Neural progenitor cell (in vitro differentiated cells): ENCODE data around the gene SNX15.

Experiments used
- EZH2phosphoT487 ChIP-seq: fragments of 200-600 bp; sonication (generic); IDR thresholded peaks from 2 replicates; pipeline ENCODE4 v1.6.1; 2017; ENCODE audit warnings: antibody characterized with exemption
- TF ChIP-seq, protein P1 (sequence below): fragments of 200-600 bp; sonication (generic); IDR thresholded peaks from 2 replicates; pipeline ENCODE4 v1.5.1; 2017; ENCODE audit warnings: antibody characterized with exemption, mild to moderate bottlenecking

DNA sequence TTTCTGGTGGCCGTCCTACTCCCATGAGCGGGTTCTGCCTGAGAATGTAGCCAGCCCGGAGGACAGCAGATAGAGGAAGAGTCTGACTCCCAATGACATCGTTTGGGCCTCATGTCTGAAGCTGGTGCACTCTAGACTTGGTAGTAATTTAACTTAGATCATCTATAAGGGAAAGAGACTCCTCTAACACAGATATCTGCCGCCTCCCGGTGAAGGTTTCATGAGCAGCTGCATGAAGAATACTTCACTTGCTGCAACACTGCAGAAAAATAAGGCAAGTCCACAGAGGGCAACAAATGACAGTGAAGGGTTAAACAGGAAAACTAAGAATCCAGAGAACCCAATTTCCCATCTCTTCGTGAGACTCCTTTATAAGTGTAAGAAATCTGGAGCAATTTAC is 19.2 kb upstream of the SNX15 start:
- TF ChIP-seq, protein P1, sequence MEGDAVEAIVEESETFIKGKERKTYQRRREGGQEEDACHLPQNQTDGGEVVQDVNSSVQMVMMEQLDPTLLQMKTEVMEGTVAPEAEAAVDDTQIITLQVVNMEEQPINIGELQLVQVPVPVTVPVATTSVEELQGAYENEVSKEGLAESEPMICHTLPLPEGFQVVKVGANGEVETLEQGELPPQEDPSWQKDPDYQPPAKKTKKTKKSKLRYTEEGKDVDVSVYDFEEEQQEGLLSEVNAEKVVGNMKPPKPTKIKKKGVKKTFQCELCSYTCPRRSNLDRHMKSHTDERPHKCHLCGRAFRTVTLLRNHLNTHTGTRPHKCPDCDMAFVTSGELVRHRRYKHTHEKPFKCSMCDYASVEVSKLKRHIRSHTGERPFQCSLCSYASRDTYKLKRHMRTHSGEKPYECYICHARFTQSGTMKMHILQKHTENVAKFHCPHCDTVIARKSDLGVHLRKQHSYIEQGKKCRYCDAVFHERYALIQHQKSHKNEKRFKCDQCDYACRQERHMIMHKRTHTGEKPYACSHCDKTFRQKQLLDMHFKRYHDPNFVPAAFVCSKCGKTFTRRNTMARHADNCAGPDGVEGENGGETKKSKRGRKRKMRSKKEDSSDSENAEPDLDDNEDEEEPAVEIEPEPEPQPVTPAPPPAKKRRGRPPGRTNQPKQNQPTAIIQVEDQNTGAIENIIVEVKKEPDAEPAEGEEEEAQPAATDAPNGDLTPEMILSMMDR: no peak
- no peak for TF ChIP-seq EZH2phosphoT487
